WERI-Rb-1 (cell line): Measurements from ENCODE around the gene PHACTR1.

Experiments used
- DNase-seq: peaks from one replicate; pipeline ENCODE4 v3.0.0-alpha.2; 2020
- H3K27ac ChIP-seq: fragments of 250-450 bp; sonication (Bioruptor Pico); 2 replicates; pipeline ENCODE4 v1.5.1; 2020; ENCODE audit warnings: mild to moderate bottlenecking, moderate library complexity
- H3K27me3 ChIP-seq: fragments of 250-450 bp; sonication (Bioruptor Pico); 2 replicates; pipeline ENCODE4 v1.5.1; 2021; ENCODE audit warnings: mild to moderate bottlenecking, low read depth, moderate library complexity; ENCODE audit not compliant: insufficient read depth, severe bottlenecking
- H3K36me3 ChIP-seq: fragments of 250-450 bp; sonication (Bioruptor Pico); 2 replicates; pipeline ENCODE4 v1.5.1; 2020; ENCODE audit warnings: mild to moderate bottlenecking, moderate library complexity
- H3K4me3 ChIP-seq: 2 replicates; pipeline ENCODE4 v1.5.1; 2011; ENCODE audit warnings: low read depth, mild to moderate bottlenecking, control low read depth, low read length
- H3K9me3 ChIP-seq: fragments of 250-450 bp; sonication (Bioruptor Pico); 2 replicates; pipeline ENCODE4 v1.5.1; 2021; ENCODE audit warnings: mild to moderate bottlenecking, moderate library complexity; ENCODE audit not compliant: severe bottlenecking
- TF ChIP-seq, protein P1 (sequence below): IDR thresholded peaks from 2 replicates; pipeline ENCODE4 v1.5.1; 2011; ENCODE audit warnings: low read depth, mild to moderate bottlenecking, control low read depth, inconsistent platforms, low read length

PHACTR1 gene

DNA sequence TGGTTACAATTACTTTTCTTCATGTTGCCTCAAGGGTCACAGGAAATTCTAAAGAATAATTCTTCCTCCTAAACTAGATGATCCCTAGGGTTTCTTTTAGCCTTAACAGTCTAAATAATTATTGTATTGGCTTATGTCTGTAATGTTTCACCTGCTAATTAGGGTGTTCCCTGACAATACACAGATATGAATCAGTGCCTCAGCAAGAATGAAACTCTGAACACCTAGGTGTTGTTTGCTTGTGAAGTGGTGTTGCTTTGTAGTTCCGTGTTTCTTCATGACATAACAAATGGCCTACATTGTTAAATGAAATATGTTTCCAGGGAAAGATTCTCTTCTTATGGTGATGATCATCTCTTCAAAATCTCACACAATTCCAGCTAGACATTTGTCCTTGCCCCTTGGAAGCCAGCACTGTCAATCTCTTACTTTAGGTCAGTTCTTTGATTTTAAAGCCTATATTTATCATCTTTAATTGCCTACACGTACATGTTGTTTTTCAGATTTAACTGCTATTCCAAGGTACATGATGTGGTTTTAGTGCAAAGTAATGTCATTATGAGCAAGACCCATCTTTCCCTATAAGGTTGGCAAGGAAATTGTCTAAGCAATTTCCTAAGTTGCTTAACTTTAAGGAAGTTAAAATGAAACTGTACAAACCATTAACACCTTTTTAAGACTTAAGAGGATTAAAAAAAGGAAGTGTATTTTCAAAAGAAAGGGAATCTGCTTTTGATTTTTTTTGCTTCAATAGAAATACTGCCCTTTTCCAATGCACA lies 499.9 kb downstream of the PHACTR1 start:
- H3K4me3 ChIP-seq, result no peak overlapping the region
- DNase-seq, result no peak
- H3K27me3 ChIP-seq, result no peaks in the 10 kb centered on the region
- no peak overlapping the region for H3K27ac ChIP-seq
- H3K9me3 ChIP-seq, result no peaks in the 10 kb centered on the region
- no peaks in the 10 kb centered on the region for H3K36me3 ChIP-seq
- TF ChIP-seq, protein P1, sequence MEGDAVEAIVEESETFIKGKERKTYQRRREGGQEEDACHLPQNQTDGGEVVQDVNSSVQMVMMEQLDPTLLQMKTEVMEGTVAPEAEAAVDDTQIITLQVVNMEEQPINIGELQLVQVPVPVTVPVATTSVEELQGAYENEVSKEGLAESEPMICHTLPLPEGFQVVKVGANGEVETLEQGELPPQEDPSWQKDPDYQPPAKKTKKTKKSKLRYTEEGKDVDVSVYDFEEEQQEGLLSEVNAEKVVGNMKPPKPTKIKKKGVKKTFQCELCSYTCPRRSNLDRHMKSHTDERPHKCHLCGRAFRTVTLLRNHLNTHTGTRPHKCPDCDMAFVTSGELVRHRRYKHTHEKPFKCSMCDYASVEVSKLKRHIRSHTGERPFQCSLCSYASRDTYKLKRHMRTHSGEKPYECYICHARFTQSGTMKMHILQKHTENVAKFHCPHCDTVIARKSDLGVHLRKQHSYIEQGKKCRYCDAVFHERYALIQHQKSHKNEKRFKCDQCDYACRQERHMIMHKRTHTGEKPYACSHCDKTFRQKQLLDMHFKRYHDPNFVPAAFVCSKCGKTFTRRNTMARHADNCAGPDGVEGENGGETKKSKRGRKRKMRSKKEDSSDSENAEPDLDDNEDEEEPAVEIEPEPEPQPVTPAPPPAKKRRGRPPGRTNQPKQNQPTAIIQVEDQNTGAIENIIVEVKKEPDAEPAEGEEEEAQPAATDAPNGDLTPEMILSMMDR, result no peak

DNA sequence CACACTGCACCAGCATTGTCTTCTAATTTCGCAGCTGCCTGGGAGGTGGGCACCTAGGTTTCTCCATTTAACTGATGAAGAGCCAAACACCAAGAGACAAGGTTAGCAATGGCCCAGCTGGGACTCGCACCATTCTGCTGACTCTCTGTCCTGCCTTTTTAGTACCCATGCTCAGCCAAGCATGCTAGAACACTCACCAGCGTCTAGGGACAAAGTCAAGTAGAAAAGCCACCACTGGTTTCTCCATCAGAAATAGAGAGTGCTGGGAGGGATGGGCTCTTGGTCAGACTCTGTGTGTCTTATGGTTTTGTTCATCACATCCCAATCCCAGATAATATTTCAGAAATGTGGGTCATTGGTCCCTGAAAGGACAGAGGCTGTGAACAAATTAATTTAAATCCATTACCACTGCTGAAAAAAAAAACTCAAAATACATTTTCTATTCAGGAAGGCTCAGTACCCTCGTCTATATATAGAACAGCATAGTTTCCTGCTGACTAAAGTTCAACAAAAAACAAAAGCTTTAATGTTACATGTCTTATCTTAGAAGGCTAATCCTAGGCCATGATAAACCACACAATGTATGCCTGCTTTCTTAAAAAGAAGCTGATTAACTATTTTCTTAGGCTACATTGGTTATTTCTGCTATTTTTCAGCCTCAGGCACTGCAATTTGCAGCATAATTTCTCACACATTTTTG lies 500.8 kb downstream of the PHACTR1 start:
- TF ChIP-seq, protein P1, result no peak
- no peak overlapping the region for H3K27ac ChIP-seq
- H3K4me3 ChIP-seq, result no peak overlapping the region
- no peaks in the 10 kb centered on the region for H3K27me3 ChIP-seq
- H3K9me3 ChIP-seq, result no peaks in the 10 kb centered on the region
- H3K36me3 ChIP-seq, result no peaks in the 10 kb centered on the region
- DNase-seq, result no peak

DNA sequence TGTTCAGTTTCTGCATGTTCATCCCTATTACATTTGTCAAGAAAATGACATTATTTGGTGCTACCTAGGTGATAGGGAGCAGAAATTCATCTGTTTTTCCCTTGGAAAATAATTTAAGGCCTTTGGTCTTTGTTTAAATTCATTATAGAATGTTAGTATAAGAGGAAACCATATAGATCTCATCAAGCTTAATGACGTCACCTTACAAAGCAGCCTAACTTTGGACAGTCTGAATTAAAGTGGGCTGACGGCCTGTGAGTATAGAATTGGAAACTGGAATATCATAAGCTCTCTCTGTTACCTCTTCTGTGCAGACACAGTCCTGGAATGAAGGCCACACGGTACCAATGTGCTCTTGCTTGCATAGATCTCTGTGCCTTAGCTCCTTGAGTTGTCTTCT lies 503.7 kb downstream of the PHACTR1 start:
- no peak for DNase-seq
- H3K4me3 ChIP-seq, result no peak overlapping the region
- TF ChIP-seq, protein P1, result no peak

DNA sequence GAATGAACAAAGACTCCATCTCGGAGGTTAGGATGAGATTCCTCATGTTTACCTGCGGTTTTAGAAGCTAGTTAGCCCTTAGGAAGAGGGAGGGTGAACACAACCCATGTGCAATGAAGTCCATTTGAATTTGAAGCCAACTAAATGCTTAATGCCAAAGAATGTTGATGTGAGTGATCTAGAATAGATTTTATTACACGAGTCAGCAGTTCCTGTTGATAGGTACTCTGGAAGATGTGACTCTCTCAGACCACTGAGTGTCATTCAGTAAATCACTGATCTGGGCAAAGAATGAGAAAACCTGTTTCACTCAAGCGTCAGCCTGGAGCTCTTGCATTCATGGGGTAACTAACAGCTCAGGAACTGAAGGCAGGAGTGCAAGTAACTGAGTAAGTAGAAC lies 505.5 kb downstream of the PHACTR1 start:
- TF ChIP-seq, protein P1, result no peak
- no peak overlapping the region for H3K4me3 ChIP-seq
- H3K9me3 ChIP-seq, result no peaks in the 10 kb centered on the region
- no peaks in the 10 kb centered on the region for H3K36me3 ChIP-seq
- DNase-seq, result no peak
- H3K27ac ChIP-seq, result no peak overlapping the region
- H3K27me3 ChIP-seq, result no peaks in the 10 kb centered on the region

More for the DNA sequence above, 503.7 kb downstream of the PHACTR1 start:
- Histone ChIP-seq H3K36me3 (no peaks in the 10 kb centered on the region), H3K27ac (no peak overlapping the region), H3K27me3 (no peaks in the 10 kb centered on the region), H3K9me3 (no peaks in the 10 kb centered on the region)

DNA sequence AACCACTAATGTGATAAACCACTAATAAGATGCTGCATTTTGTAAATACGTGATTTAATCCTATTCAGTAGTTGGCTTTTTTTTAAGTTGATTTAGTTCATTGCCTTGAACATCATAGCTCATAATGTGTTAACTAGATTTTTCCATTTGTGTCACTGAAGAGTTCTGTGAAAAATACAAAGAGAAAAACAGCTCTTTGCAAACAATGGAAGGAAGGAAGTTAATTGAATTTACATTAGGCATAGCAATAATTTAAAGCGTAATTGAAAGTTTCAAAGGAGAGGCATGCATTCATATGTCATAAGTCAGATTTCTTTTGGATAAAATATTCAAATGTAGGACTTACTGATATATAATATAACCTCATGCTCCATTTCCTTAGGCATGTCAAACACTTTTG lies 509.5 kb downstream of the PHACTR1 start:
- no peaks in the 10 kb centered on the region for H3K27me3 ChIP-seq

More for the DNA sequence above, 509.5 kb downstream of the PHACTR1 start:
- Histone ChIP-seq H3K27ac (no peak overlapping the region), H3K4me3 (no peak overlapping the region), H3K9me3 (no peaks in the 10 kb centered on the region), H3K36me3 (peaks cover 2% of the 10 kb centered on the region; the same call in 1 of the 2 replicates)
- DNase-seq, result no peak
- TF ChIP-seq, protein P1, result no peak
